IPS DF 4.7 (cell line): ENCODE results near the gene VOPP1.
"Not testable (repeated sequence)": the region's sequence is repeated elsewhere in the genome, so short reads cannot be mapped to it uniquely, and the experiment has no call there.

Experiments
- DNase-seq: peaks from one replicate; pipeline ENCODE4 v3.0.0-alpha.2; 2013; ENCODE audit warnings: low spot score; ENCODE audit errors: extremely low read depth

The VOPP1 gene

GRCh38 chr7:55512635-55513191 is 59.6 kb downstream of the VOPP1 start:
- DNase-seq = no peak

DNA sequence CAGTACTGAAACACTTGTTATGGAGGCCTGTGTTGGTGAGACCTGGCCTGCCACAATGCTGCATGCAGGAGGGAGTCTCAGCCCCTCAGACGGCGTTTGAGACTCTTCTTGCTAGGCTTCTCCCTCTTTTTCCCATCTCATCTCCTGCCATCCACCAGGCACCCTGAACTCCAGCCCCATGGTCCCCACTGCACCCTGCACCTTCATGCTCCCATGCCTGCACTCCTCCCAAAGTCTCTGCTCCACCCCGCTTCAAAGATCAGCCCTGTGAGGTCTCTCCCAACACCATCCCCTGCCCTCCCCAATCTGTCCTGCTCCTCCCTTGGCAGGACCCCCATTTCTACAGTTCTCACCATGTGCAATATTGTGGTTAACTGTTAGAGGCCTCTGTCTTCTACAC is 61.7 kb downstream of the VOPP1 start:
- DNase-seq = no peak

DNA sequence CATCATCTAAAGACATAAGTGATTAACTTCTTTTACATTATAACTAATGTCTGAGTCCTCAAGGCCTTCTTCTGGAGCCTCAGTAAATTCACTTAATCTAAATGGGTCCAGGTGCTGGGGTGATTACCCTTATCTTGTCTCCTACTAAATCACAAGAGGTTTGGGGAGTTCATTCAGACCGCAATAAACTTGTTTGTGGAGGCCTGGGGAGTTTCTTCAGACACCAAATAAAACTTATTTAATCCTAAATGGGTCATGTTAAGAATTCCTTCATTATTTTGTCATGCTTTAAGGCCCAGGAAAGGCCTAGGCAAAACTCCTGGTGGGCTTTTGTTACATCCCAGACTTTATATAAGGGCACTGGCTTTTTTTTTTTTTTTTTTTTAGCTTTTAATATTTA is 62.1 kb downstream of the VOPP1 start:
- DNase-seq = not testable (repeated sequence)

DNA sequence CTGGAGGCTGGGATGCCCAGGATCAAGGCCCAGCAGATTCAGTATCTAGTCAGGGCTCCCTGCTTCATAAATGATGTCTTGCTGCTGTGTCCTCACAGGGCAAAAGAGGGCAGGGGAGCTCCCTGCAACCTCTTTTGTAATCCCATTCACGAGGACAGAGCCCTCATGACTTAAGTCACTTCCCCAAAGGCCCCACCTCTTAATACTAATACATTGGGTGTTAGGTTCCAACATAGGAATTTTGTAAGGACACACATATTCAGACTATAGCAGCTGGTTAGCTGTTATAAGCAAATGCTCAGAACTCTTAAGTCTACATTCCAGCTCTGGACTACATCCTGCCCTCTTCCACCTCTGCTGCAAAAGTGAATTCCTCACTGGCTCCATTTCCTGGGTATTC is 63.0 kb downstream of the VOPP1 start:
- DNase-seq = no peak

DNA sequence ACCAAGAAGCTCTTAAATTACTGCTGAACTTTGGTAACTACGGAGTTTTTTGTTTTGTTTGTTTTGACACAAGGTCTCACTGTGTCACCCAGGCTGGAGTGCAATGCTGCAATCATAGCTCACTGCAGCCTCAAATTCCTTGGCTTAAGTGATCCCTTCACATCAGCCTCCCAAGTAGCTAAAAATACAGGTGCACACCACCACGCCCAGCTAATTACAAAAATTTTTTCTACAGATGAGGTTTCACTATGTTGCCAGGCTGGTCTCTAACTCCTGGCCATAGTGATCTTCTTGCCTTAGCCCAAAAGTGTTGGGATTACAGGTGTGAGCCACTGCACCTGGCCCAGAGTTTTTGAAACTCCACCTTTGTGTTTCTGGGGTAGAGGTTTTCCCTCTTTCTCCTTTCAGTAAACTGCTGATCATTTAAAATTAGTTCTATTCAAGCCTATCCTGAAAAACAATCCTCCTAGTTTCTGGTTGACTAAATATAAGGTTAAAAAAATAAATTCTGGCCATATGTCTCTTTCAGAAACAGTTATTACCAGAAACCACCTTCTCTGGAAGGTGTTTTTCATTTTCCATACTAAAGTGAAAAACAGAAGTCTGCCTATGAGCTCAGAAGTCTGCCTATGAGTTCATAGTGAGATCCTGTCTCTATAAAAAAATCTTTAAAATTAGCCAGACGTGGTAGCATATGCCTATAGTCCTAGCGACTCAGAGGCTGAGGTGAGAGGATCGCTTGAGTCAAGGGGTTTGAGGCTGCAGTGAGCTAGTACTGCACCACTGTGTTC is 63.9 kb downstream of the VOPP1 start:
- DNase-seq = no peak

DNA sequence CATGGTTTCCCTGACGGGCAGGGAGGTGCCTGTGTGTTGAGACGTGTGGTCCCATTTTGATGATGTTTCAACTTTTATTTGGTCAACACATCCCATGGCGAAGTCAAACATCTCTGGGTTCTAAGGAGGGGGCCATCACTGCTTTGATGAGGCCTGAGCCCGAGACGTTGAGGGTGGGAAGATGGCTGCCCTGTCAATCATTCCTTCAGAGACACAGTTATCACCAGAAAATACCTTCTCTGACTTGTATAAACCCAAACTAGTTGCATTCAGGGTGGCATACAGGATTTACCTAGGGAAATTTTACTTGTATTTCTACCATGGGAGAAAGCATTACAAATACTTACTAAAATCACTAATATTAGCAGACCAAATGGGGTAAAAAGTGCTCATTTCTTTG is 64.6 kb downstream of the VOPP1 start:
- no peak for DNase-seq

- no peak for DNase-seq
These were observed 67.2 kb downstream of the VOPP1 start for GRCh38 chr7:55504967-55505658.

DNA sequence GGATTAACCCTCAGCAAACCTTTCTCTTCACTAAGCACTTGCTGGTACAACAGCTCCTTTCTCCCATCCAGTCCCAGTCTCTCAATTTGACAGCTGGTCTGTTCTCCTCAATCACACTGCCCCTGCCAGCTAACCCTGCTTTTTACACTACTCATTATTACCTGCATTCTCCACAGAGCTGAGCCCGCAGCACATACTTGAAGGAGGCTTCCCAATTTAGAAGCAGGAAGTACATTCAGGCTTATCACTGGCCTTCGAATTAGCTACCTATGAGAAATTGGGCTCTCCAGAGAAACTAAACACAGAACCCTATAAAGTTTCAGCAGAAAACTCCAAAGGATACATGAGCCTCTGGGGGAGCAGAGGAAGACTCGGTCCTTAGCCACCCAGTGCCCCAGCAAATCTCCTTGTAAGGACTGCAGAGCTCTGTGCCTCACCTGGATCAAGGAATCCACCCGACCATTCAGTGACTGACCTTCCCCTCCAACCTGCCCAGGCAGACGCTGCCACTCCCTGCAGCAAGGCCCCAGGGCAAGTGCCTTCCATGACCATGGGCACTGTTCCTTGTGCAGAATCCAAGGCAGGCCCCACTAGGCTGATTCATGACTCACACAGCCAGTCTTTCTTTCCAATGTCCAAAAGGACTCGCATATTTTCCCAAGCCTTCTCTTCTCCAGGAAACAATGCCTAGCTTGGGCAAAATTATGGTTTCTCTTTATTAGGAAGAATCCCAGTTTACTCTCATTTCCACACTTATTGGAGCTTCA is 68.0 kb downstream of the VOPP1 start:
- DNase-seq = no peak

DNA sequence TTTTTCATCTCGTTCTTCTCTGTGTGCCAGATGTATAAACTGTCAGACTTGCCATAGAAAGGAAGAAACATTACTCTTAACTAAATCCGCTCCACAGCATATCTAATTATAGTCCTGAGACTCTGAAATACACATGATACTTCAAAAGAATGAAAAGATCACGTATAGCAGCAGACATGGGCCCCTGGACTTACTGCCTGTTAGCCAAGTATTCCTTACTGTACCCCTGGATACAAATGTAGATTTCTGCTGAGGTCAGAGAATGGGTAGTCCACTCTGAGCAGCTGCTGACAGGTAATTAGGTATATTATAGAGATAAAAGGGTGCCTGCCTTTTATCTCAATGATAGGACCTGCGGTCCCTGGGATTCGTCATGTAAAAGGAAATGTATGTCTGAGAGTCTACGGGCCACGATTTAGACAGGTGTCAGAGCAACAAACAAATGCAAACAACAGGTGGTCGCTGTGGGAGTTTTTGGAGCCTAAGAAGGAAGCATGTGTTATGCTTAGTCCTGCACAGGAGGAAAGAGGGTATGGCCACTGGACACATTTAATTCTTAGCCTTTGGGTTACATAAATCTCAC is 69.4 kb downstream of the VOPP1 start:
- no peak for DNase-seq

DNA sequence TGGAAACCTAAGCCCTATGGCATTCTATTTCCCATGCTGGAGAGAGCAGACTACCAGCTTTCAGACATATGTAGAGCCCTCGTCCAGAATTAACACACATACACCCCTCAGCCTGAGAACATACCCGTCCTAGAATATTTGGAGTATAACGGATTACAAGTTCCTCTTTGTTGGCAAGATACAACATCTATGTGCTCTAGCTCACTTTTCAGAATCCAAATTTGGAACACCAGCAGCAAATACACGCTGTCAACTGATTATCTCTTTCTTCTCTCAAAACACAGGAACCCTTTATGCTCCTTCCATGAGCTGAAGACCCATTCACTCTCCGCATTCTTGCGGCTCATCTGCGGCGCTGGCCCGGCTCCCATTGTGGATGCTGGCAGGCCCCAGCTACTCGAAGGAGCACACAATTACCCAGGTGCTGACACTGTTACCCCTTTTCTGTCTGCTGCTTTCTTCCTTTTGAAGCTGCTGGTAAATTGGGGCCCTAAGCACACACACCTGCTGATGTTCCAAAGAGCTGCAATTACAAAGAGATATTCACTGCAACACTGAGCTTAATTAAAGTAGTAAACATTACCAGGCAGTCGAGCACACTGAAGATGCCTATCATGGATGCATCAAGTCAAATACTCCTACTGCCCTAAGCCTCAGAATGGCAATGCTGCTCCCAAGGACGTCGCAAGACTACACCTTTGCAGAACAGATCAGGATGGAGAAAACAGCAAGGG is 70.0 kb downstream of the VOPP1 start:
- no peak for DNase-seq

DNA sequence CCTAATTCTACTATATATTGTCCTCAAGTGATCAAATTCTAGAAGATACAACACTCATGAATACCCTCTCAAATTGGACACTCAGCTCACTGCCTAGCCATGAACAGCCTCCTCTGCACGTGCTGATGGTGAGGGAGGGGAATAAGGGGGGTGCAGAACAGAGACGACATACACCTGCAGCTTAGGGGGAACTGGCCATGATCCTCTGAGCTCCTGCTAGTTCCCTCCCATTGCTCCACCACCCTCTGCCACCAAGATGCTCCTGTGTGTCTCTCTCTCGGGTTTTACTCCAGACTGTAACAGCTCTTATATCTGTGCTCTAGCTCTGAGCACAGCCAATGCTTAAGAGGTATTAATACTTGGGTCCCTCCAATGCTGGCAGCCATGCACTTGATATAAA is 70.7 kb downstream of the VOPP1 start:
- no peak for DNase-seq

- DNase-seq = no peak
These were observed 72.1 kb downstream of the VOPP1 start for GRCh38 chr7:55500117-55500756.

DNA sequence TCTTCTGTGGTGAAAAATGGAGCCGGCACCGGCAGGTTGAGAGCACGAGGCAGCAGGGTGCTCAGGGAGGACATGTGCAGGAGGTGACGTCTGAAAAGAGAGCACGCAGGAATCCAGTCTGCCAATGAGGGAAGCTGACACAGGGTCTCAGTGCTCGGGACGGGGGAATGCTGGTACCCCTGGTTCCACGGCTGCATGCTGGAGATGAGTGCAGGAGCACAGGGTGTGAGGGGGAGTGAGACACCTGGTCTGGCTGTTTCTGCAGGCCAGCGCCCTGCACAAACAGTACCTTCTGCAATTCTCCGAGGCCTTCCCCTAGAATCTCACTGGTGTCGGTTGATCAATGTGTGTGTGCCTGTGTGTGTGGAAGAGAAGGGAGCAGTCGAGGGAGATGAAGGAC is 72.7 kb downstream of the VOPP1 start:
- DNase-seq = no peak

- no peak for DNase-seq
These were observed 73.5 kb downstream of the VOPP1 start for GRCh38 chr7:55498770-55499169.

GRCh38 chr7:55498142-55498541 is 74.2 kb downstream of the VOPP1 start:
- no peak for DNase-seq

- no peak for DNase-seq
These were observed 74.8 kb downstream of the VOPP1 start for GRCh38 chr7:55497521-55497920.

- no peak for DNase-seq
These were observed 75.4 kb downstream of the VOPP1 start for GRCh38 chr7:55496906-55497305.

DNA sequence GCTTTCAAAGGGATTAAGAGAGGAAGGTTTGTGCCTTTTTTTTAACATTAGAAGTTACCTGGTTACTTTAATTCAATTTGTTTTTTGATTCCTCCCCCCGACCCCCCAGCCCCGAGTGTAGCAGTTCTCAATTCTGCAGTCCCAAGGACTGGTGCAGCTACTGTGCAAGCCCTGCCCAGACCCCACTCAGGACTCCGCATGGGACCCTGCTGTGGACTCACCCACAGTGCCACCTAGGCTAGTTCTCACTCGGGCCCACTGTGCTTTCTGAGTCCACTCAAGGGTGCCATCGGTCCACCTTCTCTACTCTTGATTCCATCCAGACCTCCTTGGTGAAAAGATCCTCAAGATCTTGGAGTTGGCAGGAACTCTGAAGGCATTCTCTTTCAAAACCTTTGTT is 77.4 kb downstream of the VOPP1 start:
- DNase-seq = no peak

GRCh38 chr7:55493408-55493807 is 78.9 kb downstream of the VOPP1 start:
- DNase-seq = no peak

GRCh38 chr7:55491346-55491745 is 81.0 kb downstream of the VOPP1 start:
- DNase-seq = no peak
